Measurements from ENCODE around the gene ATOH7.
"Not testable (repeated sequence)": the region's sequence is repeated elsewhere in the genome, so short reads cannot be mapped to it uniquely, and the experiment has no call there.

ATOH7 gene

GRCh38 chr10:68237173-68237572 is 5.3 kb upstream of the ATOH7 start:
- no peak for DNase-seq (ENCODE audit: low spot score)

DNA sequence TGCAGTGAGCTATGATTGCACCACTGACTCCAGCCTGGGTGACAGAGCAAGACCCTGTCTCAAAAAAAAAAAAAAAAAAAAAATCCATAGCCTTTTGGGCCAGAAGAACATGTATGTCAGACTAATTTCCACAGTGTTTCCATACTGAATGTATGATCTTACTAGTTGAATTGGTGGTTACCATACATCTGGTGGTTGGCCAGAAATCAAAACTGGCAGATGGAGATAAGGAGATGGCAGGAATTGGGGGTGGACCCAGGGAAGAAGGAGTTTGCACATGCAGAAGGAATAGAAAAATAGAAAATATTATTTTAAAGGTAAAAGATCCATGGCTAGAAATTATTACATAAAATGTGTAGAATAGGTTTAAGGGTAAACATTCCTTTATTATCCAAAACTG is 3.7 kb upstream of the ATOH7 start:
- no peak for DNase-seq (ENCODE audit: low spot score)

DNA sequence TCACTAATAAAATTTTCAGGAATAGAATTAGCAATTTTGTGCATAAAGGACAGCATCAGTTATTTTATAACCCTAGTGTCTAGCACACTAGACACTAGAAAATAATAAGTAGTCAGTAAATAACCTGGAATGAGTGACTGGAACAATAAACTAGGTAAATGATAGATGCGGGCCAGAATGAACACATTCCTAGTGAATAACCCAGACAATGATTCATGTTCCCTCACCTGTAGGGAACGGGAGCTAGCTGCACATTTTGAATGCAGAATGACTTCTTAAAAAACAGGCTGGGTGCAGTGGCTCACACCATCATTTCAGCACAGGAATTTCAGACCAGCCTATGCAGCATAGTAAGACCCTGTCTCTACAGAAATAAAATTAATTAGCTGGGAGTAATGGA is 3.2 kb upstream of the ATOH7 start:
- no peak for DNase-seq (ENCODE audit: low spot score)

DNA sequence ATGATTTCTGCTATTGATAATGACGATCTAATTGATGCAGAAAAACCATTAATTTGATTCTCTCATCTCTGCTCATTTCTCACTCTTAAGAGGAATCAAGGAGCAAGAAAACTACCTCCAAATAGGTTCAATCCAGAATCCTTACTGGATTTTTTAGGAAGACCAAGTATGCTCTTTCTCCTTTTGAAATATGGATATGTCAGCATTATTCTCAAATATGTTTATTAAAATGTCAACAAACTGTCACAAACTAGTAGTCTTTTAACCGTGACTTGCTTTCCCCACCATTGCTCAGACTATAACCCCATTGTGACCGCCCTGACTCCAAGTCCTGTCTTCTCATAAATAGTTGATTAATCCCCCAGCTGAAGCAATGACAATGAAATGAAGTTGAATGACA is 1.1 kb upstream of the ATOH7 start:
- no peak for DNase-seq (ENCODE audit: low spot score)

GRCh38 chr10:68231106-68231816 is 652 bp downstream of the ATOH7 start:
- peak; percentile 39 for DNase-seq (ENCODE audit: low spot score)

GRCh38 chr10:68230268-68230667 is 1.6 kb downstream of the ATOH7 start:
- no peak for DNase-seq (ENCODE audit: low spot score)

DNA sequence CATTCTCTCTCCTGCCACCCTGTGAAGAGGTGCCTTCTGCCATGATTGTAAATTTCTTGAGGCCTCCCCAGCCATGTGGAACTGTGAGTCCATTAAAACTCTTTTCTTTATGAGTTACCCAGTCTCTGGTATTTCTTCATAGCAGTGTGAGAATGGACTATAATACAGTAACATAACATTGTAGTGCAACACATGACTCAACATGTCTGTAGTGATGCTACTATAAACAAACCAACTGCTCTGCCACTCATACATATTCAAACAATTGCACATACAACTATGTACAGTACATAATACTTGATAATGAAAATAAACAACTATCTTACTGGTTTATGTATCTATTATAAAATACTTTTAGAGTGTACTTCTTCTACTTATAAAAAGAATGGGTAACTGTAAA is 7.1 kb downstream of the ATOH7 start:
- DNase-seq (ENCODE audit: low spot score), result no peak

DNA sequence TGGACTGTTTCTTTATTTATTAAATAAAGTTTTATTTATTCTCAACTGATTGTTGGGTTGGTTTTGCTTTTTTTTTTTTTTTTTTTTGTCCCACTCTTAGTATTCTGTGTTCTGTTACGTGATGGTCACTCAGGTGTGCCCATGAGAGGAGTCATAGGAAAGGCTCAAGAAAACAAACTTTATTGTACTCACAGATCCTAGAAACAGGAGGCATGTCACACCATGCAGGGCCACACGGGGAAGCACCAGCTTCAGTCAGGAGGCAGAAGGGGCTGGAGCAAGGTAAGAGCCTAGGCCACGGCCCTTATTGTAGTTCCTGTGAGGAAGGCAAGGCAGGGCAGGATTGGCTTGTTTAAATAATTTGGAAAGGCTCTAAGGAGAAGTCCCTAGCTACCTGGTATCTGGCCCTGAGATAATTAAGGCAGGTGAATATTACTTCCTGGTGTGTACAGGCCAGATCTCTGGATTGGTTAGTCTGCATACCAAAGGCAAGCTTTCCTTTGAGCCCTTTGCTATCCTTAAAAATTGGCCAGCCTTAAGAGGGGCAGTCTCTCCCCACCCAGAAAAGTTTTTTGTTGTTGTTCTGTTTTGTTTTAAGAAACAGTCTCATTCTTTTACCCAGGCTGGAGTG is 8.3 kb downstream of the ATOH7 start:
- no peak for DNase-seq (ENCODE audit: low spot score)

DNA sequence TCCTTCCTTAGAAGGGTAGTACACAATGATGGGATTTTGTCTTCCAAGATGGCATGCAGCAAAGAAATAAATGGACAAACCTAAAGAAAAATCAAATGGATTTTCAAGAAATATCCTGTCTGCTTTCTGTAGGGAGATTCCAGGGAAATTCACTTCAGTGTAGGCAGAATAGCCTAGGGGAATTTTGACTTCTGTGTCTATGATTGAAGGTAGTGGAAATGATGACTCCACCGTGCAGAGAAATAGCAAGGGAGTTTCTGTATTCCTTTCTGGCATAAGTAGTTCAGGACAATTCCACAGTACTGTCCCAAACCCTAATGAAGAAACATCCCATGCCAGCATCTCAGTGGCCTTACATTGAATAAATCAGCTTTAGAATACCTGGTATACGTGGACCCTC is 9.5 kb downstream of the ATOH7 start:
- DNase-seq (ENCODE audit: low spot score), result no peak

DNA sequence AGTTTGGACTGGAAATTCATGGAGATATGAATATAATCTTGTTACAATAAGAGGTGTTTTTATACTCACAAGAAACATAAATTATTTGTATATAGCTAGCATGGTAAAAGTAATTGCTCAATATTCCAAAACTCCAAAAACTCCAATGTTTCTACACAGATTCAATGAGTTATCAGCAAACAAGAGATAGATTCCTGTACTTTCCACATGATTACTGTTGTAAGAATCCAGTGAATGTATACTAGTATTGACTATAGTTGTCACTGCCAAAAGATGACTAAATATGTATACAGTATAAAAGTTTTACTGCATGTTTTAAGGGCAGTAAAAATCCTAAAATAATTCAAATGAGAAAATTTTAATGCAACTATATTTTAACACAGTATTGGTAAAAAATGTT is 10.7 kb downstream of the ATOH7 start:
- no peak for DNase-seq (ENCODE audit: low spot score)

DNA sequence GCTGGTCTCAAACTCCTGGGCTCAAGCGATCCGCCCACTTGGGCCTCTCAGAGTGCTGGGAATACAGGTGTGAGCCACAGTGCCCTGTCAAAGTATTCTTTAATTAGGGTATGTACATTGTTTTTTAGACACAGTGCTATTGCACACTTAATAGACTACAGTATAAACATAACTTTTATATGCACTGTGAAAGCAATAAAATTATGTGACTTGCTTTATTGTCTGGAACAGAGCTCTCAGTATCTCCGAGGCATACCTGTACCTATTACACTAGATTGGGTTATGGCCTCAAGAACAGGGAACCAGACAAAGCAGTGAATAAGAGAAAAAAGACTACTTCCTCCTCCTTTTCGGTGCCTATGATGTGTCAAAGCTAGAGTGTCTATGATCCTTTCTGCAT is 13.1 kb downstream of the ATOH7 start:
- DNase-seq (ENCODE audit: low spot score), result no peak

DNA sequence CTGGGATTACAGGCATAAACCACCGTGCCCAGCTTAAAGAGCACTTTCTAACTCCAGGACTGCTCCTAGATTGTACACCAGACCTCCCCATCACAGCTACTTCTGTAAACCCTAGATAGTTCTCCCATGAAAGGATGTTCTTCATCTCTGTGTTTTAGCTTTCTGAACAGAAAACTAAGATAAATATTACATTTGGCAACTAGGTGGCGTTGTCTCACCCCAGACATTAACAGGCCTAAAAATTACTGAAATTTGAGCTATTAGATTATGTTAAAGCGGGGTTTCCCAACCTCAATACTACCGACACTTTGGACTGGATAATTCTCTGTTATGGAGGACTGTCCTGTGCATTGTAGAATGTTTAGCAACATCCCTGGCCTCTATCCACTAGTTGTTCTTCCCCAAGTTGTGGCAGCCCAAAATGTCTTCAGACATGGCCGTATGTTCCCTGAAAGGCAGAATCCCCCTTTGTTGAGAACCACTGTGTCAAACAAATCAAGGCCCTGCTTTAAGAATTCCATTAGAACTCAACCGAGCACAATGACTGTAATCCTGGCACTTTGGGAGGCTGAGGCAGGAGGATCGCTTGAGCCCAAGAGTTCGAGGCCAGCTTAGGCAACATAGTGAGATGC is 19.1 kb downstream of the ATOH7 start:
- DNase-seq (ENCODE audit: low spot score), result peak; percentile 25

DNA sequence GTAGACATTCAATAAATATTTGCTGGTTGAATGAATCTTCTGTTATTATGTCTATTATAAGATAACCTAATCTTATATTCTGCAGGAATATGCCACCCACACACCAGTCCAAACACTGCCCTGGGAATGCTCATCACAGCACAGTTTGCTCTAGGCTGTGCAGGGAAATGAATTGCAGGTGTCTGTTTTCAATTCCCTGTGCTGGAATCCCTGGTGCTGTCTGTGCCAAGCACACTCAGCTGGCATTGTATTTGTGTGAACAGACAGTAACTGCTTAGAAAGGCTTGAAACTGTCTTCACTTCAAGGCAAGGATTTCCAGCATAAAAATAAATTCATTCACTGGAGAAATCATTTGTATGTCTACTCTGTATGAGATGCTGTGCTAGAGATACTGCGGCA is 20.2 kb downstream of the ATOH7 start:
- DNase-seq (ENCODE audit: low spot score), result no peak

DNA sequence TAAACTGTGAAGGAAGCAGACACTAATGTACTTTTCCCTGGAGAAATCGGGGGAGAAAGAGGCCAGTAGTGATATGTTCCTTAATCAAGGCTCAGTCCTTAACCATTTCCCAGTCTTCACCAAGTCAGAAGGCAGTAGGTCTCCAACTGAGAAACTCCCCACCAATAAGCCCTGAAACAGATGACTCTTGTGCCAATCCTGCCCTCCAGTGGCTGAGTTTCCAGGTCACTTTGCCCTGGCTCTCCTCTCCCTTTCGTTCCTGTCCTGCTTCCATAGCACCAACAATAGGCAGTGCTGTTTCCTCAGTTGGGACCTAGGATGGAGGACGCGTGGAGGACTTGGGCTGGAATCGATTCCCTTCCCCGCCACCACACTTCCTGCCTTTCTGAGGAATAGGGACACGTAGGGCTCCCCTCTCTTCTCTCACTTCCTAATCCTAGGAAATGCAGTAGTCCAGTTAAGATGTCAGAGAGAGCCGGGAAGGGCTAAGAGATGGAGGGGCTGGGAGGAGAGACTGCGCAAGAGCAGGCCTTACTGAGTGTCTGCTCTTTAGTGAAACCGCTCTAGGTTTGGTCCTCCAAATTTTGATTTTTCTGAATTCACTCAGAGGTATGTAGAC is 23.4 kb downstream of the ATOH7 start:
- peak; percentile 25 for DNase-seq (ENCODE audit: low spot score)

GRCh38 chr10:68202960-68203353 is 29.0 kb downstream of the ATOH7 start:
- DNase-seq (ENCODE audit: low spot score), result no peak

- no peak for DNase-seq (ENCODE audit: low spot score)
Observed at GRCh38 chr10:68196701-68197100, 35.2 kb downstream of the ATOH7 start.

- DNase-seq (ENCODE audit: low spot score), result not testable (repeated sequence)
Observed at GRCh38 chr10:68195776-68196175, 36.1 kb downstream of the ATOH7 start.

GRCh38 chr10:68194290-68194689 is 37.6 kb downstream of the ATOH7 start:
- no peak for DNase-seq (ENCODE audit: low spot score)

- DNase-seq (ENCODE audit: low spot score), result no peak
Observed at GRCh38 chr10:68192113-68192512, 39.8 kb downstream of the ATOH7 start.

- DNase-seq (ENCODE audit: low spot score), result no peak
Observed at GRCh38 chr10:68188835-68189234, 43.1 kb downstream of the ATOH7 start.

GRCh38 chr10:68185085-68185484 is 46.8 kb downstream of the ATOH7 start:
- DNase-seq (ENCODE audit: low spot score), result no peak

- DNase-seq (ENCODE audit: low spot score), result no peak
Observed at GRCh38 chr10:68184546-68184945, 47.4 kb downstream of the ATOH7 start.
